NCI-H128 (cell line): Measurements from ENCODE around the gene SEC24C.
"Not testable (repeated sequence)": the region's sequence is repeated elsewhere in the genome, so short reads cannot be mapped to it uniquely, and the experiment has no call there.

ENCODE experiments used
- DNase-seq: peaks from one replicate; lab custom pipeline; 2025; ENCODE audit not compliant: unreplicated experiment; lab: John Stamatoyannopoulos, UW

The SEC24C gene, protein sequence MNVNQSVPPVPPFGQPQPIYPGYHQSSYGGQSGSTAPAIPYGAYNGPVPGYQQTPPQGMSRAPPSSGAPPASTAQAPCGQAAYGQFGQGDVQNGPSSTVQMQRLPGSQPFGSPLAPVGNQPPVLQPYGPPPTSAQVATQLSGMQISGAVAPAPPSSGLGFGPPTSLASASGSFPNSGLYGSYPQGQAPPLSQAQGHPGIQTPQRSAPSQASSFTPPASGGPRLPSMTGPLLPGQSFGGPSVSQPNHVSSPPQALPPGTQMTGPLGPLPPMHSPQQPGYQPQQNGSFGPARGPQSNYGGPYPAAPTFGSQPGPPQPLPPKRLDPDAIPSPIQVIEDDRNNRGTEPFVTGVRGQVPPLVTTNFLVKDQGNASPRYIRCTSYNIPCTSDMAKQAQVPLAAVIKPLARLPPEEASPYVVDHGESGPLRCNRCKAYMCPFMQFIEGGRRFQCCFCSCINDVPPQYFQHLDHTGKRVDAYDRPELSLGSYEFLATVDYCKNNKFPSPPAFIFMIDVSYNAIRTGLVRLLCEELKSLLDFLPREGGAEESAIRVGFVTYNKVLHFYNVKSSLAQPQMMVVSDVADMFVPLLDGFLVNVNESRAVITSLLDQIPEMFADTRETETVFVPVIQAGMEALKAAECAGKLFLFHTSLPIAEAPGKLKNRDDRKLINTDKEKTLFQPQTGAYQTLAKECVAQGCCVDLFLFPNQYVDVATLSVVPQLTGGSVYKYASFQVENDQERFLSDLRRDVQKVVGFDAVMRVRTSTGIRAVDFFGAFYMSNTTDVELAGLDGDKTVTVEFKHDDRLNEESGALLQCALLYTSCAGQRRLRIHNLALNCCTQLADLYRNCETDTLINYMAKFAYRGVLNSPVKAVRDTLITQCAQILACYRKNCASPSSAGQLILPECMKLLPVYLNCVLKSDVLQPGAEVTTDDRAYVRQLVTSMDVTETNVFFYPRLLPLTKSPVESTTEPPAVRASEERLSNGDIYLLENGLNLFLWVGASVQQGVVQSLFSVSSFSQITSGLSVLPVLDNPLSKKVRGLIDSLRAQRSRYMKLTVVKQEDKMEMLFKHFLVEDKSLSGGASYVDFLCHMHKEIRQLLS

GRCh38 chr10:73743905-73744663 lies at the start of gene SEC24C:
Gene SEC24C (plus strand): TSS chr10:73744372. CDS start chr10:73746833, 2,461 bp downstream.
- DNase-seq: peak; percentile 66

- not testable (repeated sequence) for DNase-seq
Measured at GRCh38 chr10:73695302-73695701, 48.9 kb upstream of the SEC24C start.

DNA sequence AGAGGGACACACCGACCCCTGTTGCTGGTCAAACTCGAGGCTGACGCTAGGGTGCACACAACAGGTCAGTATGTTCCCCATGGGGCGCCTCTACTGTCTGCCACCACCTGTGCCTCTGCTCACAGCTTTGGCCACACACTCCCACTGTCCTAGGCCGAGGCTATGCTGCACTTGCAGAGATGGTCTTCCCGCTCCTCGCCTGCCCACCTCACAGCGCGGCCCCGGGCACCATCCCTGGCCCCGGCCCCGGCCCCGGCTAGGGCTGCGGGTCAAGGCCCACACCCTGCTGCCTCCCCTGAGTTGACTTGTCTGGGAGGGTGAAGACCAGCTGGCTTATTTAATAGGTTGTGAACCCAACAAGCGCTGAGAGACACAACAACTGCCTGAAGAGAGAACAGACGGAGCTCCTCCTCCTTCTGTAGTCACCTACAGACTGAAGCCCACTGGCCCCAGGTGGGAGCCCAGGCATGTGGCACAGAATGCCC lies 46.5 kb upstream of the SEC24C start, which contains the start of gene AGAP5:
Gene AGAP5, minus strand, starts transcription at position 435 of the 485 bp plus-strand sequence. Its CDS starts 354 bp downstream, at position 81.
- DNase-seq: not testable (repeated sequence)

GRCh38 chr10:73698819-73699218 lies 45.4 kb upstream of the SEC24C start:
- DNase-seq: not testable (repeated sequence)

GRCh38 chr10:73703924-73704323 lies 40.2 kb upstream of the SEC24C start:
- not testable (repeated sequence) for DNase-seq

GRCh38 chr10:73705506-73706072 lies 38.6 kb upstream of the SEC24C start:
- not testable (repeated sequence) for DNase-seq

GRCh38 chr10:73706488-73706887 lies 37.7 kb upstream of the SEC24C start:
- DNase-seq: not testable (repeated sequence)

DNA sequence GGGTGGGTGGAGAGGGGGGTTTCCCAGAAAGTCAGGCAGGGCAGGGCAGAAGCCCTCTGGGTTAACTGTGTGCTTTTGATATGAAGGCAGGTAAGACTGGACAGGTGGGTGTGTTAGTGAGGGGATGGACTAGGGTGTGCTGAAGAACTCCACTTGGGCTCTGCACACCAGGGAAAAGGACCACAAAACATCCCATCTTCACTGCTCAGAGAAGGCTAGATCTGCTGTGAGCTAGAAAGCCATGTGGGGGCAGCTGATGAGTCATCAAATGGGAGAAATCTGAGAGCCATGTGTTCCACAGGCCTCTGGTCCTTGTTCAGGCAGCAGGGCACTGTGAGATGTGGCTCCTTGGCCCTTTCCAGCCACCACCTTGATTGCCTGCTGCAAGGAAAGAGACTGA lies 36.5 kb upstream of the SEC24C start:
- not testable (repeated sequence) for DNase-seq

GRCh38 chr10:73708122-73708521 lies 36.0 kb upstream of the SEC24C start:
- DNase-seq: not testable (repeated sequence)

DNA sequence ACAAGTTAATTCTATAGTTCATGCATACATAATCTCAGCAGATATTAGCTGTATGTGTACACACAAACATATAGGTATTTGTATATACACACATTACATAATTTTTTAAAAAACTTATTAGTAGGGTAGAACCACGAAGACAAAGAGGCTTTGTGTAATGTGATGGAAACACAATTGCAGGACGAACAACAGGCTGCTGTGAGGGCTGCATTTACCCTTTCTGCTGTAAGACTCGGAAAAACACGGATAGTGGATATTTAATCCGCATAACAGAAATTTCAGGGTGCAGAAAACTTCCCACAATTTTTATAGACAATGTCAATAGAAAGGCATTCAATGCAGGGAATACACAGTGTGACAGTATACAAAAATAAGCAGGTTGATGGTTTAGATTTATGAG lies 32.5 kb upstream of the SEC24C start:
- DNase-seq: not testable (repeated sequence)

DNA sequence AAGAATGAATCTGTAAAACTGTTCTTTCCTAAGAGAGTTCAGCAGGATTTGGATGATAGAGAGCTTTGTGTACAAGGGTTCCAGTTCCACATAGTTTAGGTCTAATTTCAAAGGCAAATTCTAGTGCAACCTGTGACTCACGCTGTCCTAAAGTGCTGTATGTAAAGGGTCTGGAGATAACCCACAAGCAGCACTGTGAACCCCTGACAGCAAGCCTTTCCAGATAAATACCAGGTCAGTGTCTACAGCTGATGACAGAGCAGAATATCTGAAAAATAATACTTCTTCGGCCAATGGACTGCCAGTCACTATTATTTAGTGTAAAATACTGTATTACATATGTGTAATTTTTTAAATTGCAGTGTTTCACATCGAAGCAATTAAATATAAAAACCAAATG lies 30.3 kb upstream of the SEC24C start:
- not testable (repeated sequence) for DNase-seq

- DNase-seq: not testable (repeated sequence)
Measured at GRCh38 chr10:73714483-73714882, 29.7 kb upstream of the SEC24C start.

- DNase-seq: not testable (repeated sequence)
Measured at GRCh38 chr10:73715179-73716156, 28.7 kb upstream of the SEC24C start.

DNA sequence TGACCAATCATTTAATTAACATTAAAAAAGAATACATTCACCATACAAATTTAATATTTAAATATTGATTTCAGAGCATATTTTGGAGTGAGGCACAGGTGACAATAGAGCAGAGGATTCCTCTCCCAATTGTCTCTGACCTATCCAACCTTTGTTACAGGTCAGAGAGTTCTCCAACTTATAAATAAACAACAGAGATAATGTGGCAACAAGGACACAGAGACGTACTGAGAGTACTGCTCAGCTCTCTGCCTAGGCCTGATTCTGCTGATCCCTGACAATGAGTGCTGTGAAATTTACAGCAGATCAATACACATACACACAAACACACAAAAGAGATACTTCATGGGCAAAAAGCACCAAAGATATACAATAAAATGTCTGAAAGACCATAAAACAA lies 27.9 kb upstream of the SEC24C start:
- no peak for DNase-seq

GRCh38 chr10:73717556-73717955 lies 26.6 kb upstream of the SEC24C start:
- DNase-seq: no peak

- not testable (repeated sequence) for DNase-seq
Measured at GRCh38 chr10:73720561-73720960, 23.6 kb upstream of the SEC24C start.

GRCh38 chr10:73723516-73723915 lies 20.7 kb upstream of the SEC24C start:
- no peak for DNase-seq

GRCh38 chr10:73729781-73730152 lies 14.4 kb upstream of the SEC24C start:
- DNase-seq: not testable (repeated sequence)
